Neural cell (in vitro differentiated cells): ENCODE results near the gene IL15. TPM values are rescaled to one million over a fixed set of nuclear protein-coding genes. Genes with fewer than 3 reads are reported as not detected.

ENCODE experiments used
- H2AFZ ChIP-seq: fragments of 200-600, 300-800 bp; sonication (generic), shearing (Covaris generic); 2 replicates; pipeline ENCODE4 v1.6.0; 2014; ENCODE audit warnings: low read depth, mild to moderate bottlenecking, antibody characterized with exemption, low read length, moderate library complexity
- H3F3A ChIP-seq: fragments of 200-600 bp; shearing (Covaris generic); 2 replicates; pipeline ENCODE4 v1.6.1; 2016; ENCODE audit warnings: mild to moderate bottlenecking, moderate library complexity, mixed read lengths, antibody characterized with exemption, low read length; ENCODE audit not compliant: insufficient read depth, poor library complexity, severe bottlenecking
- H3K27ac ChIP-seq: fragments of 200-600, 300-800 bp; sonication (generic), shearing (Covaris generic); 2 replicates; pipeline ENCODE4 v1.5.1; 2014; ENCODE audit warnings: mild to moderate bottlenecking, low read length, moderate library complexity
- H3K27me3 ChIP-seq: fragments of 300-800, 200-600 bp; sonication (generic), shearing (Covaris generic); 2 replicates; pipeline ENCODE4 v1.6.0; 2014; ENCODE audit warnings: mild to moderate bottlenecking, low read depth, low read length, moderate library complexity; ENCODE audit not compliant: insufficient read depth
- H3K36me3 ChIP-seq: fragments of 300-800, 200-600 bp; sonication (generic), shearing (Covaris generic); 2 replicates; pipeline ENCODE4 v1.5.1; 2014; ENCODE audit warnings: mild to moderate bottlenecking, antibody characterized with exemption, low read length, moderate library complexity; ENCODE audit not compliant: insufficient read depth
- H3K4me2 ChIP-seq: fragments of 300-800, 200-600 bp; sonication (generic), shearing (Covaris generic); 2 replicates; pipeline ENCODE4 v1.6.0; 2014; ENCODE audit warnings: mild to moderate bottlenecking, low read length
- H3K4me3 ChIP-seq: fragments of 300-800, 200-600 bp; sonication (generic), shearing (Covaris generic); 2 replicates; pipeline ENCODE4 v1.5.1; 2014; ENCODE audit warnings: mild to moderate bottlenecking, low read length, moderate library complexity
- H3K79me2 ChIP-seq: fragments of 200-600 bp; shearing (Covaris generic); replicated peaks from 2 replicates; pipeline ENCODE4 v1.6.0; 2014; ENCODE audit warnings: mild to moderate bottlenecking, low read length, moderate library complexity; ENCODE audit not compliant: insufficient read depth
- H3K9ac ChIP-seq: fragments of 300-800, 200-600 bp; sonication (generic), shearing (Covaris generic); 2 replicates; pipeline ENCODE4 v1.6.1; 2016; ENCODE audit warnings: mild to moderate bottlenecking, low read length, mixed read lengths
- H3K9me2 ChIP-seq: fragments of 200-600 bp; shearing (Covaris generic); 2 replicates; pipeline ENCODE4 v1.6.1; 2016; ENCODE audit warnings: mild to moderate bottlenecking, low read length, mixed read lengths; ENCODE audit not compliant: insufficient read depth
- H3K9me3 ChIP-seq: fragments of 200-600, 300-800 bp; sonication (generic), shearing (Covaris generic); 2 replicates; pipeline ENCODE4 v1.6.1; 2016; ENCODE audit warnings: mild to moderate bottlenecking, mixed run types, low read length, moderate library complexity, mixed read lengths
- H4K20me1 ChIP-seq: fragments of 200-600 bp; shearing (Covaris generic); 2 replicates; pipeline ENCODE4 v1.6.1; 2016; ENCODE audit warnings: mild to moderate bottlenecking, mixed run types; ENCODE audit not compliant: insufficient read depth
- EP300 ChIP-seq: fragments of 450-650 bp; conservative IDR thresholded peaks from 2 replicates; pipeline ENCODE4 v1.6.1; 2014; ENCODE audit warnings: antibody characterized with exemption, mild to moderate bottlenecking, moderate library complexity; ENCODE audit not compliant: poor library complexity, severe bottlenecking
- EZH2 ChIP-seq: fragments of 200-600, 300-800 bp; shearing (Covaris generic), sonication (generic); IDR thresholded peaks from 2 replicates; pipeline ENCODE4 v1.6.1; 2014; ENCODE audit warnings: antibody characterized with exemption, low read length, borderline replicate concordance, mild to moderate bottlenecking; ENCODE audit not compliant: insufficient read depth, poor library complexity, severe bottlenecking
- MXI1 ChIP-seq: fragments of 450-650 bp; conservative IDR thresholded peaks from 2 replicates; pipeline ENCODE4 v1.6.1; 2014; ENCODE audit warnings: antibody characterized with exemption, mild to moderate bottlenecking; ENCODE audit not compliant: poor library complexity, severe bottlenecking
- POLR2AphosphoS5 ChIP-seq: IDR thresholded peaks from 2 replicates; pipeline ENCODE4 v1.6.1; 2012
- RAD21 ChIP-seq: fragments of 450-650 bp; conservative IDR thresholded peaks from 2 replicates; pipeline ENCODE4 v1.6.1; 2014; ENCODE audit warnings: antibody characterized with exemption, mild to moderate bottlenecking, moderate library complexity
- SMC3 ChIP-seq: fragments of 450-650 bp; conservative IDR thresholded peaks from 2 replicates; pipeline ENCODE4 v1.6.1; 2014; ENCODE audit warnings: antibody characterized with exemption, mild to moderate bottlenecking, moderate library complexity; ENCODE audit not compliant: poor library complexity
- TAF1 ChIP-seq: IDR thresholded peaks from 2 replicates; pipeline ENCODE4 v1.6.1; 2012; ENCODE audit warnings: low read depth
- polyA plus RNA-seq: library from polyadenylated mRNA; depleted of rRNA; stranded (reverse); fragments of >200 nt; gene quantifications from 2 replicates; pipeline ENCODE4 v1.2.3, GENCODE V29; 2014
- TF ChIP-seq, protein P1 (sequence below): IDR thresholded peaks from 2 replicates; pipeline ENCODE4 v1.6.1; 2012; ENCODE audit warnings: borderline replicate concordance
- TF ChIP-seq, protein P2 (sequence below): fragments of 450-650 bp; IDR thresholded peaks from 2 replicates; pipeline ENCODE4 v1.5.1; 2014; ENCODE audit warnings: antibody characterized with exemption, mild to moderate bottlenecking, moderate library complexity; ENCODE audit not compliant: poor library complexity, severe bottlenecking

IL15 gene
- polyA plus RNA-seq, 1 donor from 2014 or later, result not detected

DNA sequence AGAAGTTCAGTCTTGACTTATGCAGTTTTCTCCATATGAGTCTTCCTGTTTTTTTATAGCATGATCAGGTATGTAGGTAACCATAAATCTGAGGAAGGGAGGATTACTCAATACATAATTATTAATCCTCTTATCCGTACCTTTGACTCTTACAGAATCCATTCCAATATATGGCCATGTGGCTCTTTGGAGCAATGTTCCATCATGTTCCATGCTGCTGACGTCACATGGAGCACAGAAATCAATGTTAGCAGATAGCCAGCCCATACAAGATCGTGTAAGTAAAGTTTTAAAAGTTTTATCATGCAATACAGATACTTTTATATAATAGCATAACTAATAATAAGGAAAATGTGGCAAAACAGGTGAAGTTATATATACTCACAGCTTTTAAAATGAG lies 19.6 kb downstream of the IL15 start:
- no peaks in the 10 kb centered on the region for H4K20me1 ChIP-seq
- no peaks in the 10 kb centered on the region for H3K9me3 ChIP-seq
- H3F3A ChIP-seq, result no peaks in the 10 kb centered on the region
- H2AFZ ChIP-seq, result no peak overlapping the region
- TF ChIP-seq EZH2 (no peak), POLR2AphosphoS5 (no peak), TAF1 (no peak), RAD21 (no peak), EP300 (no peak), SMC3 (no peak), MXI1 (no peak)
- TF ChIP-seq, protein P1, sequence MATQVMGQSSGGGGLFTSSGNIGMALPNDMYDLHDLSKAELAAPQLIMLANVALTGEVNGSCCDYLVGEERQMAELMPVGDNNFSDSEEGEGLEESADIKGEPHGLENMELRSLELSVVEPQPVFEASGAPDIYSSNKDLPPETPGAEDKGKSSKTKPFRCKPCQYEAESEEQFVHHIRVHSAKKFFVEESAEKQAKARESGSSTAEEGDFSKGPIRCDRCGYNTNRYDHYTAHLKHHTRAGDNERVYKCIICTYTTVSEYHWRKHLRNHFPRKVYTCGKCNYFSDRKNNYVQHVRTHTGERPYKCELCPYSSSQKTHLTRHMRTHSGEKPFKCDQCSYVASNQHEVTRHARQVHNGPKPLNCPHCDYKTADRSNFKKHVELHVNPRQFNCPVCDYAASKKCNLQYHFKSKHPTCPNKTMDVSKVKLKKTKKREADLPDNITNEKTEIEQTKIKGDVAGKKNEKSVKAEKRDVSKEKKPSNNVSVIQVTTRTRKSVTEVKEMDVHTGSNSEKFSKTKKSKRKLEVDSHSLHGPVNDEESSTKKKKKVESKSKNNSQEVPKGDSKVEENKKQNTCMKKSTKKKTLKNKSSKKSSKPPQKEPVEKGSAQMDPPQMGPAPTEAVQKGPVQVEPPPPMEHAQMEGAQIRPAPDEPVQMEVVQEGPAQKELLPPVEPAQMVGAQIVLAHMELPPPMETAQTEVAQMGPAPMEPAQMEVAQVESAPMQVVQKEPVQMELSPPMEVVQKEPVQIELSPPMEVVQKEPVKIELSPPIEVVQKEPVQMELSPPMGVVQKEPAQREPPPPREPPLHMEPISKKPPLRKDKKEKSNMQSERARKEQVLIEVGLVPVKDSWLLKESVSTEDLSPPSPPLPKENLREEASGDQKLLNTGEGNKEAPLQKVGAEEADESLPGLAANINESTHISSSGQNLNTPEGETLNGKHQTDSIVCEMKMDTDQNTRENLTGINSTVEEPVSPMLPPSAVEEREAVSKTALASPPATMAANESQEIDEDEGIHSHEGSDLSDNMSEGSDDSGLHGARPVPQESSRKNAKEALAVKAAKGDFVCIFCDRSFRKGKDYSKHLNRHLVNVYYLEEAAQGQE, result no peak
- TF ChIP-seq, protein P2, sequence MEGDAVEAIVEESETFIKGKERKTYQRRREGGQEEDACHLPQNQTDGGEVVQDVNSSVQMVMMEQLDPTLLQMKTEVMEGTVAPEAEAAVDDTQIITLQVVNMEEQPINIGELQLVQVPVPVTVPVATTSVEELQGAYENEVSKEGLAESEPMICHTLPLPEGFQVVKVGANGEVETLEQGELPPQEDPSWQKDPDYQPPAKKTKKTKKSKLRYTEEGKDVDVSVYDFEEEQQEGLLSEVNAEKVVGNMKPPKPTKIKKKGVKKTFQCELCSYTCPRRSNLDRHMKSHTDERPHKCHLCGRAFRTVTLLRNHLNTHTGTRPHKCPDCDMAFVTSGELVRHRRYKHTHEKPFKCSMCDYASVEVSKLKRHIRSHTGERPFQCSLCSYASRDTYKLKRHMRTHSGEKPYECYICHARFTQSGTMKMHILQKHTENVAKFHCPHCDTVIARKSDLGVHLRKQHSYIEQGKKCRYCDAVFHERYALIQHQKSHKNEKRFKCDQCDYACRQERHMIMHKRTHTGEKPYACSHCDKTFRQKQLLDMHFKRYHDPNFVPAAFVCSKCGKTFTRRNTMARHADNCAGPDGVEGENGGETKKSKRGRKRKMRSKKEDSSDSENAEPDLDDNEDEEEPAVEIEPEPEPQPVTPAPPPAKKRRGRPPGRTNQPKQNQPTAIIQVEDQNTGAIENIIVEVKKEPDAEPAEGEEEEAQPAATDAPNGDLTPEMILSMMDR, result no peak
- H3K27ac ChIP-seq, result no peak overlapping the region
- no peaks in the 10 kb centered on the region for H3K9me2 ChIP-seq
- no peaks in the 10 kb centered on the region for H3K36me3 ChIP-seq
- no peak overlapping the region for H3K4me3 ChIP-seq
- H3K79me2 ChIP-seq, result no peaks in the 10 kb centered on the region
- no peak overlapping the region for H3K9ac ChIP-seq
- H3K4me2 ChIP-seq, result no peak overlapping the region
- no peaks in the 10 kb centered on the region for H3K27me3 ChIP-seq

DNA sequence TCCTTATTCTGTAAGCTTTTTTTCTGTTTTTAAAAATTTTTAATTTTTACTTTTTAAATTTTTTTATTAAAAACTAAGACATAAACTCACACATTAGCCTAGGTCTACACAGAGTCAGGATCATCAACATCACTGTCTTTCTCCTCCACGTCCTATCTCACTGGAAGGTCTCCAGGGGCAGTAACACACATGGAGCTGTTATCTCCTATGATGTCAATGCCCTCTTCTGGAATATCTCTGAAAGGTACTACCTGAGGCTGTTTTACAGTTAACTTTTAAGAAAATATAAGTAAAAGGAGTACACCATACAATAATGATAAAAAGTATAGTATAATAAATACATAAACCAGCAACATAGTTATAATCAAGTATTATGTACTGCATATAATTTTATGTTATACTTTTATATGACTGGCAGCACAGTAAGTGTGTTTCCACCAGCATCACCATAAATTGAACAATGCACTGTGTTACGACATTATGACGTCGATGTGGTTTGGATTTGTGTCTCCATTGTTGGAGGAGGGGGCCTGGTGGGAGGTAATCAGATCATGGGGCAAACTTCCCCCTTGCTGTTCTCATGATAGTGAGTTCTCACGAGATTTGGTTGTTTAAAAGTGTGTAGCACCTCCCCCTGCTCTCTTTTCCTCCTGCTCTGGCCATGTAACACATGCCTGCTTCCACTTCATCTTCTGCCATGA lies 21.3 kb downstream of the IL15 start:
- H3K27me3 ChIP-seq, result no peaks in the 10 kb centered on the region
- TF ChIP-seq POLR2AphosphoS5, result no peak
- TF ChIP-seq SMC3, result peak; percentile 17
- TF ChIP-seq EZH2, result no peak
- TF ChIP-seq, protein P1, result no peak
- no peak for TF ChIP-seq TAF1
- no peaks in the 10 kb centered on the region for H3F3A ChIP-seq
- no peak overlapping the region for H3K9ac ChIP-seq
- H4K20me1 ChIP-seq, result no peaks in the 10 kb centered on the region
- no peak overlapping the region for H3K4me2 ChIP-seq
- no peaks in the 10 kb centered on the region for H3K9me3 ChIP-seq
- no peak overlapping the region for H3K27ac ChIP-seq
- H3K79me2 ChIP-seq, result no peaks in the 10 kb centered on the region
- no peaks in the 10 kb centered on the region for H3K36me3 ChIP-seq
- H3K9me2 ChIP-seq, result no peaks in the 10 kb centered on the region
- H2AFZ ChIP-seq, result no peak overlapping the region
- no peak overlapping the region for H3K4me3 ChIP-seq
